Fibroblast of skin of right biceps (primary cell): ENCODE measurements around the gene CTXN1.
A peak's percentile ranks its signal among the peaks of the same experiment; 100 is the strongest.
"Not testable (repeated sequence)": the region's sequence is repeated elsewhere in the genome, so short reads cannot be mapped to it uniquely, and the experiment has no call there.

Source experiments
- DNase-seq: peaks from one replicate; pipeline ENCODE4 v3.0.0-alpha.2; 2013

The CTXN1 gene

GRCh38 chr19:7926021-7926726 is at the start of gene CTXN1:
Gene CTXN1, minus strand, starts transcription at chr19:7926135. Its CDS starts 597 bp downstream, at chr19:7925538.
- DNase-seq: peak; percentile 61

DNA sequence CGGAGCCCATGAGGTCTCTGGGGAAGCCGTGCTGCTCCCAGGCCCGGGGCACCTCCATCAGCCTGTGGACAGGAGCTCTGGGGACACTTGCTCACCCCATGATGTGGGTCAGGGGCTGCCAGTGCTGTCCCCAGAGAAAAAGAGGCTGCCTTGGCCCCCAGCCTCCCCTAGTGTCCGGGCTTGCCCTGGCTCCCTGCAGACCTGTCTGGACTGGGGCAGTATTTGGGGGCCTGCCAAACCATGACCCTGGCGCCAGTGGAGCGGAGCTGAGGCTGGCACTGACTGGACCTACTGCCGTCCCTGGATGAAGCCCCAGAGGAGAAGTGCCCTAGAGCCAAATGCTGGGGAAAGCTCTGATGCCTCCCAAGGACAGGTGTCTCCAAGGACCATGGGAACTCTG is 49.1 kb upstream of the CTXN1 start:
- DNase-seq: no peak

GRCh38 chr19:7973883-7974282 is 47.9 kb upstream of the CTXN1 start:
- no peak for DNase-seq

DNA sequence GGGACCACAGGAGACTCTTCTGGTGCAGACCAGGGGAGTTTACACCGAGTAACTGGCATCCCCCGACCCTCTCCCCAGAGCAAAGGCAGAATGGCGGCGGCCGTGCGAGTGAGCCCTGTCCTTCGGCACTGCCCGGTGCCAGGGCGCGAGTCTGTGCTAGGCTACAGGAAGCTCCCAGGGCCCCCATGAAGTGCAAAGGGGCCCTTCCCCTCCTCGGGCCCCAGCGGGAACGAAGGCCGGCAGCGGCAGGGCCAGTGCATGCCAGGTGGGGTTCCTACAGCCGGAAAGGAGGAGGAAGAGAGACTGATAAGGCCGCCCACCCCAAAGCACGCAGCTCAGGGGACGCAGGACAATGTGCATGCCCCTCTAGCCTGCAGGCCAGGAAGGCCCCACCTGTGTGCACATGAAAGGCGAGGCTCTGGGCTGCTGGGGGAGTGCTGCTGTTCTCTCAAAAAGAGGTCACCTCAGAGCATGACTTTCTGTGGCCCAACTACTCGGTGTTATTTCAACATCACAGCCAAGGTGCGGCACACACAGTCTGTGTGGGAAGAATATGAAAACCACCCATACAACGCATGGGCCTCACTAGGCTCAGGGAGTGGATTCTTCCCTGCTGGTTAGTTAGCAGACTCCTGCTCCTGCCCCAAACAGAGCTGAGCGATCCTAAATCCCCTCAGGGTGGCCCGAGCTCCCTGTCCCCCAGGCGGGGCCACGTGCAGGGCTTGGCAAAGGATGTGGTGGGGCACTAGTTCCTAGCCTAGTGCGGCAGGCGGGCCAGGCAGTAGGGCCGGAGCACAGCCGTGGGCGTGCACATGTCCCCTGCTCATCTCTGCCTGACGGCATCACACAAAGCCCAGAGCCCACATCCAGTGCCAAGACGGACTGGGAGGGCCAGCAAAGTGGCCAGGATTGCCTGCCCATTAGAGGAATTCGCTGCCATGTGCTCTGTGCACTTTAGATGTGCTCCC is 45.9 kb upstream of the CTXN1 start:
- no peak for DNase-seq

- DNase-seq: peak; percentile 36
These were observed 44.9 kb upstream of the CTXN1 start for GRCh38 chr19:7970716-7971448.

DNA sequence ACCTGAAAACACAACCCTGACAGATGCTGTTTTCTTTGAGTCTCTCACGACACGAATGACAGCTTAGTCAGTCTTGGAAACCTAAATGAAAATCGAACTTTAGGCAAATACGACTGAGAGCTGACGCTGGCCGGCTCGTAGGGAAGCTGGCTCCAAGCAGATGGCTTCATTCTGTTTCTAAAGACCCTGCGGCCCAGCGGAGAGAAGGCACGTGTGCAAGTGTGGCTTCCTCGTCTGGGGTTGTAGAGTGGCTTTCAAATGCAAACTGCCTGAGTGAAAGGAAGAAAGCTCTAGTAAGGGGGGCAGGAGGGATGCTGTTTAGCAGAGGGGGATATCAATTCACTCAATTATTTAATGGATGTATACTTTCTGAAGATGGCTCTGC is 43.6 kb upstream of the CTXN1 start:
- no peak for DNase-seq

DNA sequence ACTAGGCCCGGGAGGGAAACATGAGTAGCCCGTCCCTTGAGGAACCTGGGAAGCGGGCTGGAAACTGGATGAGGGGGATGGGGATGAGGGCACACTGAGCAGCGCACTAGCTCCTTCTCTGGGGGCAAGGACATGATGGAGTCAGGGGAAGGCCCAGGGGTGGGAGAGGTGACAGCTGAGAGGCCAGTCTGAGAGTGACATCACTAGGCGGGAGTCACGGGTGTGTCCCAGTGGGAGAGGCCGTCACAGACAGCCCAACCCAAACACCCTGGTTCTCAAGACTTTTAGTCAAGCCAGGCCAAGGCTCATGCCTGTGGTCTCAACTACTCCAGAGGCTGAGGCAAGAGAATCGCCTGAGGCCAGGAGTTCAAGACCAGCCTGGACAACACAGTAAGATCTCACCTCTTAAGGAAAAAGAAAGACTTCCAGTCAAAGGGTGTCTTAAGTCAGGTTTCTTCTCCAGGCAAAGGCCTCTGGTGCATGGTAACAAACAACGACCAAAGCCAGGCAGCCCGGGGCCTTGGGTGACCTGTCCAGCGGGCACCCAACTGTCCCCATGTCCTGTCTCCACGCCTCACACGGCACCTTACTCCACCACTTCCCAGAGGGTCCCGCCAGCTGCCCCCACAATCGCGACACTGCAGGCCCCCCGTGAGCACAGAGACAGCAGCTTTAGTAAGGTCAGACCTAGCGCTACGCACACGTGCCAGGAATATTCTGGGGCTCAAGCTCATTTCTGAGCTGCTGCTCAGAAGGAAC is 43.0 kb upstream of the CTXN1 start:
- DNase-seq: no peak

DNA sequence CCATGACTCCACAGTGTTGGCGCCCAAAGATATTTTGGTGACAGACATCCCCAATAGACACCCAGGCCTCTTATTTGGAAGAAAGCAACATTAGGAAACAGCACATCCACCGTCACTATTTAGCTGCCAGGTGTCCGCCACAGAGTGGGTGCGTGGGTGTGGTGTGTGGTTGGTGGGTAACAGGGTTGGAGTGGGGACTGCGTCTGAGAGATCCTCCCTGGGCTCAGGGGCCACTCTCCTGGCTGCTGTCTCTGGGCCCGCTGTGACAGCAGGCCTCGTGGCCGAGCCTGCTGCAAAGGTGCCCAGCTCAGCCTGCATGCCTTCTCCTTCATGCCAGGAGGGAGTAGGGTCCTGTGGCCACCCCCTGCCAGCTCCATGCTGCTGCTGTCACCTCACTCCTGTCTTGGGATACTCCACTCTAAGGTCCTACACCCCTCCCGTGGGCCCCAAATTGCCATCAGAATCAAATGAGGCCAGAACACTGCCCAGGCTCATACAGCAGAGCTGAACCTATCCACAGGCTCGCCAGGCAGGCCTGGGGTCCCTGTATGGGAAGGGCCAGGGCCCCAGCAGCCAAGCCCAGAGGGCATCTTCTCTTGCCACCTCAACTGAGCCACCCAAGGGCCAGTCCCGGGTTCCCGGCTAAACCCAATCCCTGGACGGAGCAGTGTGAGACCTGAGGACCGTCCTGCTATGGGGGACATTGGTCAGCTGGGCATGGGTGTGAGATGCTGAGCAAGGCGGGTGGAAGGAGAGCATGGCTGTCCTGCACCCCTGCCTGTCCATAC is 42.3 kb upstream of the CTXN1 start:
- DNase-seq: no peak

DNA sequence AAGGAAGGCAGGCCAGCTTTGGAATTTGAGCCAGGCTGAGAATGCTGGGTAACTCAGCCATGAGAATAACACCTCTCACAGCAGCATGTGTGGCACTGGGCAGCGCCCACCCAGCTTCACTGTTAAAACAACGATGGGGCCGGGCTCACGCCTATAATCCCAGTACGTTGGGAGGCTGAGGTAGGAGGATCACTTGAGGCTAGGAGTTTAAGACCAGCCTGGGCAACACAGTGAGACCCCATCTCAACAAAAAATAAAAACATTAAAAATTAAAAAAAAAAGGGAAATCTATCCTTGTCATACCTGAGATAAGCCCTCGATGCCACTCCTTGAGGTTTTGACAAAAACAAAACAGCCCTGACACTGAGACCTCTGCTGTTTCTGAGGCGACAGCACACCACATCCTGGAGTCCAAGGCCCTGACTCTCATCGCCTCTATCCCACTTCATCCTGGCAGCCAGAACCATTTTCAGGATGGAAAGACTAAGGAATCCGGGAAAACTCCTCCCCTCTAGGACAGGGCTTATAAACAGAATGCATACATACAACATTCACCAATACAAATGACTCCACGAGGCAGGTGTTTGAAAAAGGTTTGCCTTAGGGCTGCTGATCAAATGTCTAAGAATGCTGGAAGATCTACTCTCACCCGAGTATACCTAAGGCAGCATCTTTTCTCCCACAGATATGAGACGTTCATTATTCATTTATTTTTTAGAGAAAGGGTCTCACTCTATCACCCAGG is 40.2 kb upstream of the CTXN1 start:
- no peak for DNase-seq

- DNase-seq: no peak
These were observed 39.4 kb upstream of the CTXN1 start for GRCh38 chr19:7965259-7965841.

- no peak for DNase-seq
These were observed 37.6 kb upstream of the CTXN1 start for GRCh38 chr19:7963566-7963965.

GRCh38 chr19:7962644-7963268 is 36.8 kb upstream of the CTXN1 start:
- no peak for DNase-seq

GRCh38 chr19:7961920-7962626 is 36.1 kb upstream of the CTXN1 start:
- DNase-seq: no peak

DNA sequence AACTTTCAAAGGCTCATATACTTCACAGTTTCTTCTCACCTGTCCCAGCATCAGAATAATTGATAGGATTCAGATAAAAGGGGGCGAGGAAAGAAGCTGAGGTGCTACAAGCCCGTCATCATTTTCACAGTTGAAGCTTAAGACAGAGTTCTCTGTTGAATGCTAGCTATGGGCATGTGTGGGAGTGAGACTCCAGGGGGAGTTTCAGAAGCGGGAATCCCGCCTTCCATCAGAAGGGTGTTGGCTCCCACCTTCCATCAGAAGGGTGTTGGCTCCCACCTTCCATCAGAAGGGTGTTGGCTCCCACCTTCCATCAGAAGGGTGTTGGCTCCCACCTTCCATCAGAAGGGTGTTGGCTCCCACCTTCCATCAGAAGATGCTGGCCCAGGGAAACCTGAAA is 35.1 kb upstream of the CTXN1 start:
- not testable (repeated sequence) for DNase-seq

DNA sequence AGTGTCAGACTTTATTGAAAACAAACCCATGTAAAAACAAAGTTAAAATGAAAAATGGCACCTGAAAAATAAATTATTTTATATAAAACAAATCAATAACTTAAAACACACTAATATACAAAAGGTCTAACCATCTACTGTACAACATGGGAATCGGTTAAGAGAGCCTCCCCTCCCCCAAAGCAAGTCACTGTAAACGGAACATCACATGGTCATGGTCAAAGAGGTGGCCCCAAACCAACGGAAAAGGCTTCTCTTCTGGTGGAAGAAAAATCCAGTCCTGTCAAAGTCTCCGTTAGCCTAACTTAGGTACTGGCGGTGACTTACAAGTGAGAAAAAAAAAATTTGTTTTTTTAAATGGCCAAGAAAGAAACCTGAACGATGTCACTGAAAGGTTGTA is 33.3 kb upstream of the CTXN1 start:
- no peak for DNase-seq

GRCh38 chr19:7955696-7956095 is 29.8 kb upstream of the CTXN1 start:
- no peak for DNase-seq

GRCh38 chr19:7953576-7953975 is 27.6 kb upstream of the CTXN1 start:
- DNase-seq: no peak

GRCh38 chr19:7953060-7953459 is 27.1 kb upstream of the CTXN1 start:
- peak; percentile 40 for DNase-seq

GRCh38 chr19:7947939-7948338 is 22.0 kb upstream of the CTXN1 start:
- DNase-seq: no peak
